Stimulated activated CD4-positive, alpha-beta T cell treated with anti-CD3 and anti-CD28 coated beads, Interleukin-15, amount 100 ng/mL, for 1 hour (primary cell): ENCODE measurements around the gene COLEC12.
"Not testable (repeated sequence)": the region's sequence is repeated elsewhere in the genome, so short reads cannot be mapped to it uniquely, and the experiment has no call there.

Experiments used
- DNase-seq, 2 donors: peaks; one replicate each; pipeline ENCODE4 v3.0.0-alpha.2; 2020; ENCODE audit warnings: low read depth in 1 of 2, low spot score in 1 of 2

COLEC12 gene

DNA sequence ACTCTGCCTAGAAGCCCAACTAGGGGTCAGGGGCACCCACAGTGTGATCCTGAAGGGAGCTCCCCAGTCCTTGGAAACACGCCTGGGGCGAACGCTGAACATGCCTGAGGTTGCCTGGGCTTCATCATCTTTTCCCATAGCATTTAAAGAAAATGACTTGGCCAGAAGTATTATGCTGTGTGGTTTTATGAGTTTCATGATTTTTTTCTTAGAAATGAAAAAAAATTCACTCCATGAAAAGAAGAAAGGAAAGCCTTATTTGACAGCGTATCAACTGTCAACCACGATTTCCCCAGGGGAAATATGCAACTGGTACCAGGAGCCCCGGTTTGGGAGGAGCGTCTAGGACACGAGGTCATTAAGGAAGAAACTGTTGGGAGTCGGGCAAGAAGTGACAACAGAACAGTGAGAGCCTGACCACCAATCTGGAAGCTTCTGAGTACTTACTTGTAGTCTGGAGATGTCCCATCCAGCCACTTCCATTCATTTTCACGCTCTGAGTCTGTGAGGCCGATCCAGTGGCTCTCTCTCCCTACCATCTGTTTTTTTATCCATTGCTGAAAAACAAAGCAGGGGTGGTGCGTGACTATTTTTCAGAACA, 169.2 kb downstream of the COLEC12 start:
- DNase-seq, result no peak

DNA sequence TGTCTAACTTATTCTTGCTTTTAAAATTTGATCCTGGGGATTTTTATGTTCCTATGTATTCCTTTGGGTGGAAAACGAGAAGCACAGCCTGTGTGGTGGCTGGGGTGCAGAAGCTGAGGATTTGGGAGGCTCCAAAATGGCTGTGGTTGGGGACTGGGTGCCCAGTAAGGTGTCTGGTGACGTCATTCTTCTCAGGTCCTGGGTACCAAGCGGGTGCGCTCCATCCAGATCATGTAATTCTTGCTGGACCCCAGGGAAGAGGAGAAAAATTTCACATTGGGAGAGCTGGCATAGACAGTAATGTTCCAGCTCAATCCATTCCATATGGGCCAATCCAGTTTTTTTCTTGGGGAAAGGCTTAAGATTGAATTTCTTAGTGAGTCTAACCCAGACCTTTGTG, 171.6 kb downstream of the COLEC12 start:
- DNase-seq, result no peak

DNA sequence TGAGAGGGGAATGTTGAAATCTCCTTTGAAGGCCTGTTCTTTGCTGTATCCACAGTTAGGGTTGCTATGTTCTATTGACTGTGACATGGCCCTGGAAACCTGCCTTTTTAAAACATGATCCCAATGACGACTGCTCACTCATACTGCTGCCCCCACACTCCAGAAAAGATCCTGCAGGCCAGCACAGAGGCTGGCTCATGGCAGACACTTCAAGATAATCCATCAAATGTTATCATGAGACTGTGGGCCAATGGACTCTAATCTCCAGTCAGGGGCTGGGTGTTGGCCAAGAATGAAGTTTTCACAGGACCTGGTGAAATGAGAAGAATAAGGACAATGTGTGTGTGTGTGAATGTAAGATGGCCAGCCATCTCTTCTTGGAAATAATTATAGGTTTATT, 173.7 kb downstream of the COLEC12 start:
- DNase-seq, result no peak

DNA sequence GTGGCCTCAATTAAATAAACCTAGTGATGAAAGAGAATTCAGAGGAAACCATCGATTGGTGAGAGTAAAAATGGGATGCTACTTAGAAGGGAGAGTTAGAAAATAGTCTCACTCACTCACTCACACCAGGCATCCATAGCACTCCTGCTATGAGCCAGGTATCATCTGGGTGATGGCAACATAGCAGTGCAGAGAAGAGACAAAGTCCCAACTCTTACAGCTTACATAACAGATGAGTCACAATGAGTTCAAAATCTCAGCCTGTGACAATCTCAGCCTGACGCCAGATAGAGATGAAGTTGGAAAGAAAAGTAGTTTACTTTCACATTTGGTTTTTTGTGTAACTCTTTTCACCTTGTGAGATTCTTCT, 177.3 kb downstream of the COLEC12 start:
- no peak for DNase-seq

DNA sequence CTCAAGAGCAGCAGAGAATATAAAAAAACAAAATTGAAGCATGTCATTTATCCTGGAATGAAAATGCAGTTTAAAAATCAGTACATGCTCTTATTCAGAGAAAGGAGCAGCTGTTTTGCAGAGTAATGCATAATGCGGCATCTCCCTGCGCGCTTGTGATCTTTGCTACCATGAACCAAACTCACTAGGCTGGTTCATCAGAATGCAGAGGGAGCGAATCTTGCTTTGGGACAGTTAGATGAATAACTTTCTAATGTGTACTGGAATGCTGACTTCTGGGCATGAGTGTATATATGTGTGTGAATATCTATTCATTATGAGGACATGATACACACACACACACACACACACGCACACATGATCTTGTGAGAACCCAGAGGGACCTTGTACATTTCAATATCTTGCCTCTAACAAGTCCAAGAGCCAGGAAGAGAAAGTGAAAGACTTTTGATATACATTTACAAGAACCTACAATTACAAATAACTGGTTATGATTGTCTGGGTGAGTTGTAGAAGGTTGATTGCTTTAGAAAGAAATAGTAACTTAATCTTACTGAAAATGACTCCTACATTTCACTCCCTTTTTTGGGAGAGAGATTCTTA, 178.5 kb downstream of the COLEC12 start:
- no peak for DNase-seq

DNA sequence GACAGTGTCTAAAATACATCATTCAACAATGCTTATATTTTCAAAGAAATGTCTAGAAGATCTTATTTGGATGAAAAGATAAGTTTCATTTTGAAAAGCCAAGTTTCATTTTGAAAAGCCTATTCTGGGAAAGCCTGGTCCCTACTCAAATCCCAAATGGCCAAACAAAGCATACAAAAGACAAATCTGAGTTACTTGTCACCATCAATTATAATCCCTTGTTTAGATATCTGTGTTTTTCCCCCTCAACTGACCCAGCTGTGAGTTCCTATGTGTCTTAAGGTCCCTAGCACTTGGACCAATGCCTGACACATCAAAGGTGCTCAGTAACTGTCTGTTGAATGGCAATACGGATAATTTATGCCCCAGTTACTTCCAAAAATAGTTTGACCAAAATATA, 180.3 kb downstream of the COLEC12 start:
- DNase-seq, result no peak

DNA sequence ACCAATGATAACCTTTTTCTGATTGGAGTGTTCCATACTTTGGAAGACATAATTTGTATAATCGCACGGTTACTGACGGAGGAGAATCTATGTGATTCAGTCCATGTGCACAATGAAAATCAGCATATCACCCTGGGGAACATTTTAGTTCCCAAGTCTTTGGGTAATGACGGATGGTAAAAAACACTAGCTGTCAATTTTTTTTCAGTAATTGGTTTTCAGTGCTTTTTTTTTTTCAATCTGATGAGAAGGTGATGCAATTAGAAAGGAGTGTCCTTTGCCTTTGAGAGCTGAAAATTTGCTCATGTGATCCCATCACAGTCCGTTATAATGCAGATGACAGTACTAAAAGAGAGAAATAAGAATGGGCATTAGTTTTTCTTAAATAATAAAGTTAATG, 180.8 kb downstream of the COLEC12 start:
- no peak for DNase-seq

DNA sequence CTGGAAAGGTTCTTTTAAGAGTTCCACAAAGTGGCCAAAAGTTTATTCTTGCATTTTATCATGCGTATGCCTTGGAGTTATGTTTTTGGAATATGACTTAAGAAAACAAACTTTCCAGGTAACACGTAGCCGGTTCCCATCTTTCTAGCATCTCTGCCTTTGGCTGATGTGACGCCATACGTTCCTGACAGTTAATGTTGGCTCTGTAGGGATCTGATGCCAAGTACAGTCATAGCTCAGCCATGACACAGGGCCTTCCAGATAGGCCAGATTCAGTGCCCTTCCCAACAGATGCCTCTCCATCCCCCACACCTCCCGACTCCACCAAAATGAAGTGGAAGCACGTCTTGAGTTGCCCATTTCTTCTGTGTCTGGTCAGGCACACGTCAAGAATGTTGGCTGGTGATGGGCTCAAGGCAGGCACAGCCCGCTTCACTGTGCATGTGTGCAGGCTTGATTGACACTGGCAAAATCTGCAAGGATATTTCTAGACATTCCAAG, 181.7 kb downstream of the COLEC12 start:
- no peak for DNase-seq

DNA sequence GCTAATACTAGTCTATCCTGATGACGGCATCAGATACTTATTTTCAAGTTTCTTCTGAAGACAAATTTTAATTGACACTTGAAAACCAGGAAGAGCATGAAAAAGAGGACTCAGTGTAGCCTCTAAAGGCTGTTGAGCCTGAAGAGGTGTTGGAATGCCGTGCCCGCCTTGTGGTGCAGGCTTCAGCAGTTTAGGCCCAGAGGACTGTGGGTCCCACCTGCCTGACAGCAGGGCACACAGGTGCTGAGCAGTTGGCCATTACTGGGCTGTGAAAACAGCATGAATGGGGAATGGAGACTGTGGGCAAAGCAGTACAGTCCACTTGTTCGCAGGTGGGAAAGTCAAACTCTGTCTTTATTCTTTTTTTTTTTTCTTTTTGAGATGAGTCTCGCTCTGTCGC, 182.9 kb downstream of the COLEC12 start:
- DNase-seq, result no peak

DNA sequence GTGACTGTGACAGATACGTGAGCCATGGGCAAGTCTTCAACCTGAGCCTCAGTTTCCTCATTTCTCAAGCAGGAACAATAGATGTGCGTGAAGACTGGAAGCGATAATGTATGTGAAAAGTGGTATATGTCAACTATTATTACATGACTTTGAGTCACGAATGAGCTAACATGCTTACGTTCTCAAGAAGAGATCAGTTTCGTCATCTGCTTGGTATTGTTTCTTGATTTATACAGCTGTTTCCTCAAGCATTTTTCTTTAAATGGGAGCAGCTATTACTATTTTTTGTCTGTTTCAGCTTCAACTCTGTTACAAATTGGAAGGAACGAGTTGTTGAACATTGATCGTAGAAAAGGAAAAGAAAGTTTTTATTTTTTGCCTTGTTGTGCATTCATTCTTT, 184.1 kb downstream of the COLEC12 start:
- DNase-seq, result no peak

DNA sequence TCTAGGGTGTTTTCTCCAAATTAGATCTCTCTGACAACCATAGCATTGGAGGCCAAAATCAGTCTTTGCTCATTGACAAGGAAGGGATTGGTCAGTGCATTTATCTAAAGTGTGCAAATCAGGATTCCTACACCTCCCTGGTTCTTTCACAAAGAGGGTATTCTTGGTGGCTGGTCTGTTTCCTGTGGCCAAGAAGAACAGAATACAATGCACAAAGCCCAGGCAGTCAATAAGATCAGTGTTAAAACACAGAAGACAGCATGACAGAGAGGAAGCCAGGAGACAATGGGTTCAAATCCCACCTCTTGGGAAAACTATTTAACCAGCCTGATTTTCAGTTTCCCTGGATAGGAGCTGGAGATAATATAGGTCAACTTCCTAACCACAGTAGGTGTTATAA, 186.6 kb downstream of the COLEC12 start:
- DNase-seq, result no peak

DNA sequence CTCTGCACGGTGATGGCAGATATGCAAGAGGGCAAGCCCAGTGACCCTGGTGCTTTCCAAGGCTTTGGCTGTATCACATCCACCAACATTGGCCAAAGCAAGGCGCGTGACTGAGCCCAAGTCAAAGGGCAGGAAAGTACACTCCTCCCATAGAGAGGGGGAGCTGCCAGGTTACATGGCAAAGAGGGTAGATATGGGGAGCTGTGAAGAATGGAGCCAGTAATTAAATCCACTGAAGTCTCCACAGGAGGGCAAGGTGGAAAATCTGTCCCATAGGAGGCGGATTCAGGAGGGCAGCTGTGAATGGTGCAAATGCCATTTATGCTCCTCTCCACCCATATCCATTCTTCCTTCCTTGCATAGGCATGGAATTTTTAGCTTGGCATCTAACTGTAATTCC, 188.1 kb downstream of the COLEC12 start:
- DNase-seq, result no peak

DNA sequence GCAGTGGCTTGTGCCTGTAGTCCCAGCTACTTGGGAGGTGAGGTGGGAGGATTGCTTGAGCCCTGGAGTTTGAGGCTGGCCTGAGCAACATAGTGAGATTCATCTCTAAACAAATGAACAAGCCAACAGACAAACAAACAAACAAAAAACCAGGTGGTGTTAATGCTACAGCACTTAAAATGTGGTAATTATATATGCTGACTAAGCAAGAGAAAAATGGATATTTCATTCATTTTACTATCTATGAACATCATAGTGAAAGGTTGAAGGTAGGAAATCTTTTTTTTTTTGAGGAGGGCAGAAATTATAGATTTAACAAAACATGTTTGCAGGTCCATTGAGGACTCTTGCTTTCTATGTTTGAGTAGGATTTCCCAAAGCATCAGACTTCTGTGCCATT, 190.5 kb downstream of the COLEC12 start:
- no peak for DNase-seq

DNA sequence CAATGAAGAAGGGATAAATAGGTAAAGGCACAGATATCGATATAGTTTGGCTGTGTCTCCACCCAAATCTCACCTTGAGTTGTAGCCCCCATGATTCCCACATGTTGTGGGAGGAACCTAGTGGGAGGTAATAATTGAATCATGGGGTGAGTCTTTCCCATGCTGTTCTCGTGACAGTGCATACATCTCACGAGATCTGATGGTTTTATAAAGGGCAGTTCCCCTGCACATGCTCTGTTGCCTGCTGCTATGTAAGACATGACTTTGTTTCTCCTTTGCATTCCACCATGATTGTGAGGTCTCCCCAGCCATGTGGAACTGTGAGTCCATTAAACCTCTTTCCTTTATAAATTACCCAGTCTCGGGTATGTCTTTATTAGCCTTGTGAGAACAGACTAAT, 192.4 kb downstream of the COLEC12 start:
- DNase-seq, result not testable (repeated sequence)

DNA sequence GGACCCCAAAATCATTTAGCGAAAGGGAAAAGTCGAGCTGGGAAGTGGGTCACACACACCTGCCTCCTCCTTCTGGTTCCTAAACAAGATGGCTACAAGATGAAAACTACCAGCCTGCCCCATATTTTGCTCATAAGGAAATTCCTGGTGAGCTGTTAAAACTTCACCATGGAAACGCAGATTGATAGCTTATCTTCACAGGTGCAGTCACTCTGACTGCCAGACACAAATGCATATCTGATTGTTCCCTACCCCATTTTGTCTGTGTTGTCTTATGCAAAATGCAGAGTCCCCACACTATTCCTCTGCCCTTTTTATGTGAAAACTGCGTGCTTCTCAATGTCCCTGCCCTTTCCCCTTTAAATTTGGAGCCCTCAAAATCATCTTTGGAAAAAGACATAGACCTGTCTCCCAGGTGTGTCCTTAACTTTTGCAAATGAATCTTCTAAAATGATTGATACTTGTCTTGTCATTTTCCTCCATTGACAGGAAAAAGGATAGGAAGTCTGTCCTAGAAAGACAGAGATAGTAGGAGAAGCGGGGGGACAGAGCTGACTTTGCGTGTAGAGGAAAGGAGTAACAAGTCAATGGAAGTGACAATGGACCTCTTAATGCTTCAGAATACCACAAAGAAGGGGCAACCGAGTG, 193.8 kb downstream of the COLEC12 start:
- no peak for DNase-seq

DNA sequence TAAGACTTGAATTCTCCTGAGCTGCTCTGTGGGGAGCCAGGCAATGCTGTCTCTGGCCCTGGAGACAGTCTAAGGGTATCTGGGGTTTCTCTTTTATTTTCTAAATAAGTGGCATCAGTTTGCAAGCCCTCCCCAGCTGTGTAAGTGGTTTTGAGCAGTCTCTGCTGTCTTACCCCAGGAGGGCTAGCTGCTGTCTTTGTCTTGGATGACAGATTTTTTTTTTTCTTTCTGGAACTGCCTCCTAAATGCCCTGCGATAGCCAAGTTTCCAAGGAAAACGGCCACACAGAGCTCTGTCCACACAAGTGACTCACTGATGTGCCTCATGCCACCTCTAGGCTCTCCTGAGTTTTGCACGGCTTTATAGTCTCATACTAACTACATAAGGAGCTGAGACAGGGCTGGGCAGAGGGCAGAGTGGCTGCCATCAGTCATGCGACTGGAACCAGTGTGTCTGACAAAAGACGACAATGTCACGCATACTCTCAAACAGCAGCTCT, 195.4 kb downstream of the COLEC12 start:
- no peak for DNase-seq

DNA sequence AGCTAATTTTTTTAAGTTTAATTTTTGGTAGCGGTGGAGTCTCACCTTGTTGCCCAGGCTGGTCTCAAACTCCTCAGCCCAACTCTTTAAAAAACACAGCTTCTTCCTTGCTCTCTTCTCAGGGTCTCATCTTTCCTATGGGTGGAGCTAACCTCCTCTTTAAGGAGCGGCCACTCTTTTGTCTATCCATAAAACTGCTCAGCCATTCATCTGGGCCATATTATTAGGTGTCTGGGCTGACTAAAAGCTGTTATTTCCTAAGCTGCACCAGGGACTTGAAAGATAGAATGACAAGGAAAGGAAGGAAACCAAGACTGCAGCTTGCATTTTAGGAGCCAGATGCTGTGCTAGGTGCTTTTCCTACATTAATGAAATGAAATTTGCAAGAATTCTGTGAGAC, 196.9 kb downstream of the COLEC12 start:
- DNase-seq, result no peak

DNA sequence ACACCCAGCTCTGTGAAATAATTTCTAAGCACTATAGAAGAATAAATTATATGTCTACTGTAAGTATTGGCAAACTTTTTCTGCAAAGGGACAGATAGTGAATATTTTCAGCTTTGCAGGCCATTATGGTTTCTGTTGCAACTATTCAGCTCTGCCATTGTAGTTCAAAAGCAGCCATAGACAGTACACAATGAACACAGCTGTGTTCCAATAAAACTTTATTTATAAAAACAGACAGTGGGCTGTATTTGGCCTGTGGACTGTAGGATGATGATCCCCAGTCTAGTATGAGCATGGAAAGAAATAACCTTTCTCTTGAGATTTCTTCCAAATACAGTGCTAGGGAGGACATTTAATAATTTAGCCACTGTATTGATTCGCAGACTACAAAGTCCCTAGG, 197.5 kb downstream of the COLEC12 start:
- DNase-seq, result no peak

DNA sequence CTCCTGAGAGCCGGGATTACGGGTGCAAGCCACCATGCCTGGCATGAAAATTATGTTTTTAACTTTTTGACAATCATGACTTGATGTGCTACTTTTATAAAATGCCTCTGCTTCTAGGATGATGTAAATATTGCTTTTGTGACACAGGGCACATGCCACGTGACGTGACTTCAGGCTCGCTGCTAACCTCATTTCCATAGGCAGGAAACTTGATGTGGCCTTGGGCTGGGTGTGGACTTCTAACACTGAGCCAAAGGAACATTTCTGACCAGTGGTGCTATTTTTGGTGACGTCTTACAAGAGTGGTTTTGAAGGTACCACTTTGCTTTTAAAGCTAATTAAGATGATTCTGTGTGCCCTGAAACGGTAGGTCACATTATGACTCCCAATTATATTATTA, 198.4 kb downstream of the COLEC12 start:
- DNase-seq, result no peak

DNA sequence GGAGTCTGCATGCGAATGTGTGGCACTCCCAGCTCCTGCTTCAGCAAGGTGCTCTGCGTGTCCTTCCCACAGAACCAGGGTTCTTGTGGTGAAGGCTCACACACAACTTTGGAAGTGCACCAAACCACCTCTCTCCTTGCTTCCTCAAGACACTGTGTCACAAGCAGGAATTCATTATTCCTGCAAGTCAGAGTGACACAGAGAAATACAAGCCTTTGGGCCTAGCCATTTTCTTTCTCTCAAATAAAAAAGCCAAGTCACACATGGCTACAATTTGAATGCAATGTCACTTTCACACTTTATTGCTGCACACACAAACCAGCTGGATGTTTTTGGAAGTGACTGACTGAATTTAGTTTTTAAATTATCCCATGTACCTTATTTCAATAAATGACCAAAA, 202.6 kb downstream of the COLEC12 start:
- DNase-seq, result no peak

DNA sequence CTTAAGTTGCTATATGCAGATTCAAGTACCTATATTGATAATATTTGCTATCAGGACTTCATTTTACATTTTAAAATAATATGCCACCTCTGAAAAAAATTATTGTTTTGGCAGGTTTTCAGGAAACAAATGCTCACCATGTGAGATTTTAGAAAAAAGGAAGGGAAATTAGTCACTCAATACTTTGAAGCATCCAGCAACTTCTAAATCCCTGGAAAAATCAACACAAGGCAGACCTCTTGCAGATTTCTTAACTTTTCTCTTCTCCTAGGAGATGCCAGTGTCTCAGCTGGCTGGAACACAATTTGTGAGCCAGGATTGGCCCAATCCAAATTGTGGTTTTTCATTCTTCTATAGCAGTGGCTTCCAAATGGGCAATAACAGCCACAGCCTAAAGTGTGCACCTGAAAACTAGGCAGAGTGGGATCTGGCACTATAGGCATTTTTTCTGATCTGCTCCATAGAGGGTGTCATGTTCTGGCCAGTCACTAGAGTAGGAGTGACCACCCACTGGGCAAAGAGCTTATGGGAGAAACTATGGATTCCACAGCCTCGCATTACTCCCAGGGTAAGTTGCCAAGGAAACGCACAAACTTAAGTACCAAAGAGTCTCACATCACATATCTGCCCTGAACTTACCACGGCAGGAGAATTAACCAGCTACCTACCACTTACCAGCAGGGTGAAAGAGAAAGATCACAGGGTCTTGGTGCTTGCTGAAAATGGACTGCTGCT, 204.6 kb downstream of the COLEC12 start:
- DNase-seq, result no peak

DNA sequence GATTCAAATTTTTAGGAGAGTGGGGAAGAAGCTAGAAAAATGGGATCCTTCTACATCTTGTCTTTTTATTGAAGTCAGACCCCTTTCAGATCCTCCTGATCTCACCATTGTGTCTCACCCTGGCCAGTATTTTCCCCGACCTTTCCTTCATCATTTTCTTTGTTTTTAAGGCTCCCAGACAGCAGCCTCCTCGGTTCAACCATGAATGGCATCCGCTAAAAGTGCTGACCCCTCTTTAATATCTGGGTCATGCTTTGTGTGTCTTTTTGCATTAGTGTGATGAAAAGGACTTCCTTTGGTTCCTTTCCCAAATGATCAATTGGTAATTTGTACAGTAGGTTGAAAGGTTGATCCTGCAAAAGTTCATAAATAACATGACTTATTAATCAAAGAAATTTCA, 205.9 kb downstream of the COLEC12 start:
- DNase-seq, result no peak
